Left lobe of liver (tissue), 2 donors: Measurements from ENCODE around the gene TIAL1. TPM values are rescaled to one million over a fixed set of nuclear protein-coding genes. Genes with fewer than 3 reads are reported as not detected.
A peak's percentile ranks its signal among the peaks of the same experiment; 100 is the strongest.
"Not testable (repeated sequence)": the region's sequence is repeated elsewhere in the genome, so short reads cannot be mapped to it uniquely, and the experiment has no call there.

Experiments
- ATAC-seq: fragments of 200-7000 bp; cut with Tn5 transposase; one replicate; pipeline ENCODE4 v1.9.1; 2020; ENCODE audit warnings: mild to moderate bottlenecking, moderate library complexity
- DNase-seq: peaks from one replicate; pipeline ENCODE4 v3.0.0-alpha.2; 2020; ENCODE audit warnings: low spot score
- total RNA-seq: library from RNA; stranded (reverse); gene quantifications from one replicate; pipeline ENCODE4 v1.2.1, GENCODE V29; 2021
- donor health status: DM: no; HTN: no; CAD: no; lungs with moderate emphysema.
- donor health status: DM: no; HTN: yes; CAD: no.

Gene TIAL1
- total RNA-seq, 1 donor from 2014 or later = 39.3 TPM

DNA sequence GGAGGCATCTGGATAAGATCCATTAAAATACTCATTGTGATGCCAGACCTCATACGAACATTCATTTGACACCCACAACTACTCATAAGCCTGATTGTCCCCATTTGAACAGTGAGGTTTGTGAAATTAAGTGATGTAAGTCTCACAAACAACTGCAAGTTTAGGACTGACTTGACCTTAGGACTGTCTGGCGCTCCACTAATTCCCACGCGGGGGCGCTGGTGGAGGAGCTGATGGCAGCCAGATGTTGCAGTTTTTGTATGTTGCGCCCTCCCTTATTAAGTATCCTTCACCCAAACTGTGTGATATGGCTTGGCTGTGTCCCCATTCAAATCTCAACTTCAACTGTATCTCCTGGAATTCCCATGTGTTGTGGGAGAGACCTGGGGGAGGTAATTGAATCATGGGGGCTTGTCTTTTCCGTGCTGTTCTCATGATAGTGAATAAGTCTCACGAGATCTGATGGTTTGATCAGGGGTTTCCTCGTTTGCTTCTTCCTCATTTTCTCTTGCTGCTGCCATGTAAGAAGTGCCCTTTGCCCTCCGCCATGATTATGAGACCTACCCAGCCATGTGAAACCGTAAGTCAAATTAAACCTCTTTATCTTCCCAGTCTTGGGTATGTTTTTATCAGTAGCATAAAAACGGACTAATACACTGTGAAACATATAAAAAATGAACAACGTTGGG, 20.3 kb upstream of the TIAL1 start:
- DNase-seq (no peak), ATAC-seq (peak; percentile 74)

DNA sequence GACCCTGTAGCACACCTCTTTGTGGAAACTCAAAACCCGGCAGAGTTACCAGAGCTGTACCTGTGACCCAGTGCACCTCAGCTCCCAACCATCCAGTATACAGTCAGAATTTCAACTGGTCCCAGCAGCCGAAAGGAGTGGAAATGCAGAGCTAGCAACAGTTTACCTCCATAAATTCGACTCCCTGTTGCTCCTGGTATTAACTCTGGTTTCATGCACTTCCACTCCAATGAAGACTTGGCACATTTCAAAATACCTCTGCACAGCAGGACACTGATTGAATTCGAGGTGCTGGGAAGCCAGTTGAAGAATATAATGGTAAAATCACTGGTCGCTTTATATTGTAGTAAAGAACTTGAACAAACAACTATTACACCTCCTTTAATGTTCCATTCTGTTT, 17.9 kb upstream of the TIAL1 start:
- ATAC-seq = no peak
- no peak for DNase-seq

DNA sequence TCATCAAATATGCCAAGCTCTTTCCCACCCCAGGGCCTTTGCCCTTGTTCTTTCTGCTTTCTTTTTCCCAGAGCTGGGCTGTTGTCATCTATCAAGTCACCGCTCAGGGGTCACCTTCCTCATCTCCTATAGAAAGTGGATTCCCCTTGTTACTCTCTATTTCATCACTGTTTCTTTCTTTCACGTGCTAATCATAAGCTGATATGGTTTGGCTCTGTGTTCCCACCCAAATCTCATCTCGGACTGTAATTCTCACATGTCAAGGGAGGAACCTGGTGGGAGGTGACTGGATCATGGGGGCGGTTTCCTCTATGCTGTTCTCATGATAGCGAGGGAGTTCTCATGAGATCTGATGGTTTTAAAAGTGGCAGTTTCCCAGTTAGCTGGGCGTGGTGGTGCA, 17.0 kb upstream of the TIAL1 start:
- no peak for ATAC-seq
- no peak for DNase-seq

DNA sequence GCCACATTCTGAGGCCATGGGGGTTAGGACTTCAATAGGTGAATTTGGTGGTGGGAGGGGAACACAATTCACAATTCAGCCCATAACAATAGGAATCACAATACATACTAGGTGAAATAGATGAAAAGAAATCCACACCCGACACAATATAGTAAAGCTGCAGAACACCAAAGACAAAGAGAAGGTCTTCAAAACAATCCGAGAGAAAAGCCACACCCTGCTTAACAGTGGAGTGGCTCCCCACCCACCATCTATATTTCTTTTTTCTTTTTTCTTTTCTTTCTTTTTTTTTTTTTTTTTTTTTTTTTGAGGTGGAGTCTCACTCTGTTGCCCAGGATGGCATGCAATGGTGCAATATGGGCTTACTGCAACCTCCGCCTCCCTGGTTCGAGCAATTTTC, 14.7 kb upstream of the TIAL1 start:
- no peak for ATAC-seq
- DNase-seq = no peak

DNA sequence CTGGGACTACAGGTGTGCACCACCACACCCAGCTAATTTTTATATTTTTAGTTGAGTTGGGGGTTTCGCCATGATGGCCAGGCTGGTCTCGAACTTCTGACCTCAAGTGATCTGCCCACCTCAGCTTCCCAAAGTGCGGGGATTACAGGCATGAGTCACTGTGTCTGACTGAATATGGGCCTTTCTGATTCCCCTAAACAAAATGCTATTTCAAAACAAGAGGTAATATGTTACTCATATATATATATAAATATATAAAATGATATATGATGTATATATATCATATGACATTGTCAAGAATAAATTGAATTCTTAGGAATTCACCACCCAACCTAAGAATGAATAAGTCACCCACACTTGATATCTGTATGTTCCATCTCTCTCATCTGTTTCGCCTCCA, 12.8 kb upstream of the TIAL1 start:
- DNase-seq (no peak), ATAC-seq (no peak)

DNA sequence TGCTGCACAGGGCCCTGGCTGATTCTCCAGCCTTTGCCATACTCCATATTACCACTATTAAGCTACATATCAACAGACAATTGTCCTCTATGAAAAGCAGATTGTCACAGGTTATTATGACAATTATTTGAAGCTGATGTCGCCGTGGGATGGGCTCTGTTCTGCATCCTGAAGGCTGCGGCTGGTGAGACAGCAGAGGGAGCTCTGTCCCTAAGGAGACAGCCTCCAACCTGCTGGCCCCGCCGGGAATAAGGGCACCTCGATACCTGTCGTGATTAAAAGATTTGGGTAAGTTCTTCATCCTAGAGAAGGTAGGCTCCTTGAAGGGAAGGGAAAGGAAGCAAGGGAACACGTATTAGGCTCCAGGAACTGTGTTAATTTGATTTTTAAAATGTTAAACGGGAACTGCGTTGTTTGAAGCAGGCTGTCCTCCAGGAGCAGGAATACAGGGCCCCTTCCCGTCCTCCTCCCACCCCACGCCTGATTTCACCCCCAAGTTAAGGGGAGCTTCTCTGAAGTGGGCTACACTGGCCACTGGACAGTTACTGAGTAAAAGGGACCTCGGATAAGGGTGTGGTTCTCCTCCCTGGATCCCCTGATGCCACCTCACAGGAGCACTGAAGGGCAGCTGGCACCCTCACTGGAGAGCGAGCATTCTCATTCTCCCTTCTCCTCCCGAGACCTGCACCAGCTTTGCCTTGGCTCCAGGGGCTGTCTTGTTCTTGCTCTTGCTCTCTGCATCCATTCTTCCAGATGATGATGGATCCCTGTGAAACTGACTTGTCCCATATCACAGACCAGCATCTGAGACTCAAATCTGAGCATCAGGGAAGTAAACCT, 11.8 kb upstream of the TIAL1 start:
- DNase-seq = peak; percentile 55
- ATAC-seq = peak; percentile 99

DNA sequence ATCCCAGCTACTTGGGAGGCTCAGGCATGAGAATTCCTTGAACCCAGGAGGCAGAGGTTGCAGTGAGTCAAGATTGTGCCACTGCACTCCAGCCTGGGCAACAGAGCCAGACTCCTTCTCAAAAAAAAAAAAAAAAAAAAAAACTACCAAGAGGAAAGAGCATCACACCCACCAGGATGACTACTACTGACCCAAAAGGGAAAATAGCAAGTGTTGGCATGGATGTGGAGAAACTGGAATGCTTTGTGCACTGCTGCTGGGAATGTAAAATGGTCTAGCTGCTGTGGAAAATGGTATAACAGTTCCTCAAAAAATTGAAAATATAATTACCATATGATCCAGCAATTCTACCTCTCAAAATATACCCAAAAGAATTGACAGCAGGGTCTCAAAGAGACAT, 7.7 kb upstream of the TIAL1 start:
- DNase-seq (no peak), ATAC-seq (no peak)

DNA sequence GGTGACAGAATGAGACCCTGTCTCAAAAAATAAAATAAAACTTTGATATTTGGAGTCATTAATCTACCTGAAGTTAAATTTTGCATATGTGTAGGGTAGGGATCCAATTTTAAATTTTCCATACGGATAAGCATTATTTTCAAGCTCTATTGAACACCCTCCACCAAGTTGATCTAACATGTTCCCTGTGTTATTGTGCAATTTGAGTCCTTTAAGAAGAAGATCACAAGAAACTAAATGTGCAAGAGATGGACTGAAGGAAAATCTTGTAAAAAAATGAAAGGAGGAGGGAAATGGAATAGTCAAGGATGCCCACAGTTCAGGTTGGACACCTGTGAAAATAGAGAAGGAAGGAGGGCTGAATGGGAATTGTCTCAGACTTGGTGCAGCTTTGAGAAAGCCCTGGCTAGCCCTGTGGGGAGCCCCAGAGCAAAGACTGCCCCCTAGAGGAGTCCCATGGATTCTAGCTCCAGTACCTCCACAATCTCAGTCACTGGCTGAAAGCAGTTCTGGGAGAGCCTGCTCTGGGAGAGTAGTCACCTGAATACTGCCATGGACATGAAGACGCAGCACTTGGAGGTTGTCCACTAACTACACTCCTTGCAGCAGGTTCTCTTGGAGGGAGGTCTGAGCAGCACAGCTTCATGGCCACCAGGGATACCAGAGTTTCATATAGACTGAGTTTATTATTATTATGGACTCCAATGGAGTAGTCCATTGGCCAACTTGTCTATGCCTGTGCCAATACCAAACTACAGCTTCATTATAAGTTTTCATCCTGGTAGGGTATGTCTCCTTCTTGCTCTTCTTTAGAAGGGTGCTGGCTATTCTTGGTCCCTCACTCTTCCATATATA, 5.7 kb upstream of the TIAL1 start:
- ATAC-seq = peak; percentile 92
- no peak for DNase-seq

DNA sequence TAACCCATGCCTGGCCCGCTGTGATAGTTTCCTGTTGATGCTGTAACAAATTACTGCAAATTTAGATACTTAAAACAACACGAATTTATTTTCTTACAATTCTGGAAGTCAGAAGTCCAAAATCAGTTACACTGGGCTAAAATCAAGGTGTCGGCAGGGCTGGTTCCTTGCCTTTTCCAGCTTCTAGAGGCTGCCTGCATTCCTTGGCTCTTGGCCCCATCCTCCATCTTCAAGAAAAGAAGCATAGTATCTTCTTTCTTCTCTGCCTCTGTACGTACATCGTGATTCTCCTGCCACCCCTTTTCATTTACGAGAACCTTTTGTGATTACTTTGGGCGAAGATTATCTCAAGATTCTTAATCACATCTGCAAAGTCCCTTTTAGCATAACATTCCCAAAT, 1.6 kb upstream of the TIAL1 start:
- DNase-seq = no peak
- ATAC-seq = no peak

DNA sequence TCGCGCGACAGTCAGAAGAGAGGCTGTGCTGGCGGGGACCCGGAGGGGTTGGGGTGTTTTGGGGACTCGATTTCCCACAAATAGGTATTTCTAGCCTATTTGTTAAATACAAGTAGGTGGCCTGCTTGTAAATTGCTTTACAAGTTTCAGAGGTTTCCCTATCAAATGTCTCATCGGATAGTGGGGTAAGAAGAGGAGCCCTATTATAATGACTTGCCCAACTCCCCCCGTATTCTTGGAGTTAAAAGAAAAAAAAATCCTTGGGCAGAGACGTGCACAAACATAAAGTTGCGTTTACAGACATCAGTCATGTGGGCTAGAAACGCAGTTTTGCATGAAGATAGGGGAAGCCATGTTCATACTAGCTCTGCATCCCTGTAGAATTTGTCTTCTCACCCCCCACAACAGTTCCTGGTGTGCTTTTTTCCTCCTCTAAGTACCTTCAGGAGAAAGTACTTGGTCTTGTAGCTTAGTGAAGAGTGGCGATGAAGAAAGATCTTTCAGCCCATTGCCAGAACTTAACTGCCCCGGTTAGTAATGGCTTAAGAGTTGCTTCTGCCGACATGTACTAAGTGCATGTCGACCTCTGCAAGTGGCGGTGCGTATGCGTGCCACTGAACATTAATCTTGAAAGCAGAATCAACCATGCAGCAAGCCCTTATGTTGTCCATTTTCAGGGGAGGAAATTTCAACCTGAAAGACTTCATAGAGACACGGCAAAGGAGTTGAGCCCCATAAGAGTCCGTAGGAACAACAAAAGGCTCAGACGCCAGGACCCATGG, 832 bp upstream of the TIAL1 start:
- ATAC-seq (no peak), DNase-seq (no peak)

DNA sequence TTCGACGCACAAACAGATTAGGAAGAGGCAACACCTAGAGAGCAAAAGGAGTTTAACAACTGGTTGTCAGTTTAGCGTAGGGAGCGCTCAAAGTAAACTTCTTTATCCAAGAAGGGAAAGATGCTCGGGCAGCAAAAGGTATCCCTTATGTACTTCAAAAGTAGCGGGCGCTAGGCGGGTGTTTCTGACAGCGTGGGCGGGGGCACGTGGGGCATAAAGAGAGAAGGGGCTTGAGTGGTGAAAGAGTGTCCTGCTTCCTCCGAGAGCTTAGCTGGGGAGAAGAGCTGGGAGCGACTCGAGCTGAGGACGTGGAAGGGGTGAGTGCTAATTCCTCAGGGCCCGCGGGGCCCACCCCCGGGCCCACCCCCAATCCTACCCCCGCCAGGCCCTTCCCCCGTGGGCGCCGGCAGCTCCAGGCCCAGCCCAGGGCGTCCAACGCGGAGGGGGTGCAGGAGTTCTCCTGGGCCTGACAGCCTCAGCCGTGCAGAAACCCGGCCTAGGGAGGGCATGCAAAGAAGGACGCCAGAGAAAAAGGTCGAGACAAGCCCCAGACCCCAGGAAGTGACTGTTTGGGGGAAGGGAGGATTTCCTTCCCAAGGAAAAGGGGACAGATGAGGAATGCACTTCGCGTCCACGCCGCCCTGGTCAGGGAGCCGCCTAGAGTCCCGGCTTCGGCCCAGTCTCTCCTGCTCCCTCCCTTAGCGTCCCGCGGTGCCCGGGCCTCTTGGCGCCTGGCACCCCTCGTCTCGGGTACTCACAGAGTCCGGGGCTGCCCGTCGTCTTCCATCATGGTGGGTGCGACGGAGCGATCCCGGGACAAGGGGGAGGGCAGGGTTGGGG, 868 bp downstream of the TIAL1 start:
- DNase-seq (peak; percentile 55), ATAC-seq (peak; percentile 44)

DNA sequence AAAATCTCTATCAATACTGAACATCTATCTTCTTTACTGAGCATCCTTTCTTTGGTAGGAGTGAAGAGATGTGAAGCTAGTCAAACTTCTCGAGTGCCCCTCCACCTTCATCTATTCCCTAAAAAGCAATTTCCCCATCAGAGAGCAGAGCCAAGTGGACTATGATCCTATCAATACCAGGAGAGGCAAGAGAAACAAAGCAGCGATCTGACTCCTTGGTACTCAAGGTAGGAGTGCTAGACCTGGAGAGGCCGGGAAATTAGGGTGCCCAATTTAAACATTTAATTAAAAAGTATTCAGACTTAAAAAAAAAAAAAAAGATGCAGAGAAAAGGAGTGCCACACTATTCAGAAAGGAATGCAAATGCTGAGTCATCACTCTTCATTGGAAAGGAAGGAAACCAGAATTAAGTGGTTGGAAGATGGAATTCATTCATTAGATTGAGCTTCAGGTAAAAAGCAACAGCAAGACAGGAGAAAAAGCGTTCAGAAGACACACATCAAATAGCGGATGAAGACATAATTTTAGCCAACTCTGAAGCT, 1.6 kb downstream of the TIAL1 start:
- DNase-seq (no peak), ATAC-seq (no peak)

DNA sequence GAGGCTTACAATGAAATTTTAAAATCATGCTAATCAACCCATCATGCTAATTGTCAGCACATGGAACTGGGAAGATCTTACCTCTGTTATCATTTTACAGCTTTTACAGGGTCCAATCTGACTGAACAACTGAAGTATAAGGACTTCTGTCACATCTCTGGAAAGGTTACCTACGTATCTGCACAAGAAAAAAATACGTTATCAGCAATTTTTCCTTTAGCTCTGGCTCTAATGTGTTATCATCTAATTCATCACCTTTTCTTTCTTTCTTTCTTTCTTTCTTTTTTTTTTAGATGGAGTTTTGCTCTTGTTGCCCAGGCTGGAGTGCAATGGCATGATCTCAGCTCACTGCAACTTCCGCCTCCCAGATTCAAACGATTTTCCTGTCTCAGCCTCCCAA, 8.7 kb downstream of the TIAL1 start:
- ATAC-seq (no peak), DNase-seq (no peak)

DNA sequence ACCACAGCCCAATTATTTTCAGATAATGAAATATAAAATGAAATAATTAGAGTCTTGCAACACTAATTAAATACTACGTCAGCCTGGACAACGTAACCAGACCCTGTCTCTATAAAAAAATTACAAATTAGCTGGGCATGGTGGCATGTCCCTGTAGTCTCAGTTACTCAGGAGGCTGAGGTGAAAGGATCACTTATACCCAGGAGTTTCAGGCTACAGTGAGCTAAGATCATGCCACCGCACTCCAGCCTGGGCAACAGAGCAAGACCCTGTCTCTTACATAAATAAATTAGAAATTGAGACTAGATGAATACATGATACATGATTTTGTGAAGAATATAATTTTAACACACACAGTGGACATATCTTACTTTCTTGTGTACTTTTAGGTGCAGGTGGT, 18.4 kb downstream of the TIAL1 start:
- DNase-seq (no peak), ATAC-seq (no peak)

DNA sequence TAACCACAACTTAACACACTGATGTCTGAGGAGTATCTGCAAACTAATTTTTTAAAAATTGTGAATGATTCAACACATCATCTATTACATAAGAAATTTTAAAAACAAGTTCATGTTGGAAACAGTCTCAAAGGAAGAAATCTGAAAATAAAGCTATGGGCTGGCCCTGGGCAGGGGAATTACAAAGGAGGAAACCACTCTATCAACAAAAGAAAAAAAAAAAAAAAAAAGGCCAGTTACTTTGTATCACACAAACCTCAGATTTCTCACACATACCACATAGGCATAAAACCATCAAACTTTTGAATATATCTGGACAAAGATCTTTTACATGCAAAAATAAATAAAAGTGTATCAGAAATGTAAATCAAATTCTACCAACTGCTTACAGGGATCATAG, 20.8 kb downstream of the TIAL1 start:
- ATAC-seq (no peak), DNase-seq (no peak)

DNA sequence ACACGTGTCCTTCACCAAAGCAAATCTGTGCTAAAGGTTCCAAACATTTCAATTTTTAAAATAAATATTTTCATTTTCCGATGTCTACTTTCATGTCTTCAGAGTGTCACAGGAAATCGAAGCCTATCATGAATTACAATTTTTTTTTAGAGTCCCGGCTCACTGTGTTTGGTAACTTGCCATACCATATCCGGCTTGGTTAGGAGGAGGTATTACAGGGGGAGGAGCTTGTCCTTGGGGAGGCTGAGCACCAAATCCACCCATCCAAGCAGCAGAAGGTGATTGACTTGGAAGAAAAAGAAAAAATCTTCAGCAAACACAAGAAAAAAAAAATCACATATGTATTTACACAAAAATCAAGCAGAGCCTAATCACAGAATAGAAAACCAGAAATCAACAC, 21.3 kb downstream of the TIAL1 start:
- ATAC-seq (no peak), DNase-seq (no peak)

DNA sequence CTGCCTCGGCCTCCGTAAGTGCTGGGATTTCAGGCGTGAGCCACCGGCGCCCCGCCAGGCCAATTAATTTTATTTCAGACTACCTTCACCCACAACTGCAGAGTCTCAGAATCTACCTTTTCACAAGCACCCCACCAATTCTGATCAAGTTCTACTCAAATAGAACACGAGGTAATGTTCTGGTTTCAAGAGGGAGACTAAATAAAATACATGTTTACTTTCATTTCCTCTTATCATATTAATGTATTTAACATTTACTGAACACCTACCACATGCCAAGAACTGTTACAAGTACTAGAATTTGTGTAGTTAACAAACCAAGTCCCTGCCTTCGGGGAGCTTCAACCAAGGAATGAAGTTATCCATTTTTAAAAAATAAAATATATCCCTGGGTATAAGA, 28.8 kb downstream of the TIAL1 start:
- DNase-seq = no peak
- no peak for ATAC-seq

DNA sequence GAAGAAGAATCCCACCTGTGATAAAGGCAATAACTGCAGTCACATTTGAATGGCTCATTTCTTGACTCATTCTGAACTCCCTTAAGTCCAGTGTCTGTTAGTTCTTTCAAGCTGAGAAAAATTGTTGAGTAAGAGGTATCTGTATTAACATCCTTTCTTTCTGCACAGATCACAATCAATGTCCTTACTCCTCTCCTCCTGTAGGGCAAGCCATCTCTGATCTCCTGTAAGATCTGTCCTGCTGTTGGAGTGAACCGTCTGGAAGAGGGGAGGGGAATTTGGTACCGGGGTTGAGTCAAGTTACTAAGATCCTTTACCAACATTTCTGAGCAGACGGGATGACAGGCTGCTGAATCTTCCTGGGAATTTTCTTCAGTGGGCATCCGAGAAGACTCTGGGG, 34.7 kb downstream of the TIAL1 start:
- ATAC-seq (no peak), DNase-seq (no peak)

DNA sequence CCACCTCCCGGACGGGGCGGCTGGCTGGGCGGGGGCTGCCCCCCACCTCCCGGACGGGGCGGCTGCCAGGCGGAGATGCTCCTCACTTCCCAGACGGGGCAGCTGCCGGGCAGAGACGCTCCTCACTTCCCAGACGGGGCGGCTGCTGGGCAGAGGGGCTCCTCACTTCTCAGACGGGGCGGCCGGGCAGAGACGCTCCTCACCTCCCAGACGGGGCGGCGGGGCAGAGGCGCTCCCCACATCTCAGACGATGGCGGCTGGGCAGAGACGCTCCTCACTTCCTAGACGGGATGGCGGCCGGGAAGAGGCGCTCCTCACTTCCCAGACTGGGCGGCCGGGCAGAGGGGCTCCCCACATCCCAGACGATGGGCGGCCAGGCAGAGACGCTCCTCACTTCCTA, 37.3 kb downstream of the TIAL1 start:
- not testable (repeated sequence) for DNase-seq, ATAC-seq

DNA sequence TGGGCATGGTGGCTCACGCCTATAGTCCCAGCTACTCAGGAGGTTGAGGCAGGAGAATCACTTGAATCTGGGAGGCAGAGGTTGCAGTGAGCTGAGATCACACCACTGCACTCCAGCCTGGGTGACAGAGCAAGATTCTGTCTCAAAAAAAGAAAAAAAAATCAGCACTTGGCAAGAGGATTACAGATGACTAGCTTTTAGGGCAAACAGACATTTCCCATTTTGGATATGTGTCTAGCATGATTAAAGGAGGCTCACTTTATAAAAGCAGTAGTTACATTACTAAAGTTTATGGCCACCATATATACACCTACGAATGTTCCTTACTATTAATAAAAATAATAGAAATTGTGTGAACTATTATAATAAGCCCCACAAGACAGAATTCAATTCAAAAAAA, 40.7 kb downstream of the TIAL1 start:
- not testable (repeated sequence) for DNase-seq, ATAC-seq
